Measurements from ENCODE around the gene BRD4. TPM values are rescaled to one million over a fixed set of nuclear protein-coding genes. Genes with fewer than 3 reads are reported as not detected.

BRD4 gene
- total RNA-seq, 4 donors from 2014 or later: 34.1 to 48.1 (median 37.5) TPM

GRCh38 chr19:15379083-15379998 lies 47.0 kb upstream of the BRD4 start, which contains the start of gene AKAP8:
AKAP8 (minus strand) TSS chr19:15379787; CDS start chr19:15379731, 56 bp downstream.
- Histone ChIP-seq H3K27me3 (no peaks in the 10 kb centered on the region), H3K9me3 (no peaks in the 10 kb centered on the region), H3K36me3 (peaks cover 0 to 13% (median 11%) of the 10 kb centered on the region in 4 donors), H3K4me3 (peak within 1 kb of the TSS; percentile 74 to 99 (median 90)), H3K4me1 (peaks cover 44 to 52% (median 50%) of the 10 kb centered on the region in 4 donors), H3K27ac (replicated peaks in 1 of 4) (peak within 1 kb of the TSS; percentile 92 to 99 (median 98))
- intact Hi-C loops (cut with DNase I): loop anchor here (2.0 kb wide), 1 partner anchor 115 kb away; no protein-coding TSS in a partner anchor
- under 1% methylated on average over 40 of the region's 111 CpGs for WGBS
- TF ChIP-seq POLR2A (IDR thresholded peaks at IDR 0.05; ENCODE audit: low read depth): peak; percentile 55
- TF ChIP-seq POLR2AphosphoS5 (IDR thresholded peaks at IDR 0.05): peak; percentile 86 to 95
- TF ChIP-seq EP300 (IDR thresholded peaks at IDR 0.05): no peak
- TF ChIP-seq CTCF (IDR thresholded peaks at IDR 0.05): no peak
- peak; percentile 100 for DNase-seq (ENCODE audit: extremely low spot score)

GRCh38 chr19:15378534-15379082 lies 46.3 kb upstream of the BRD4 start:
- H3K27ac ChIP-seq (replicated peaks in 1 of 4): peak overlapping the region; percentile 92 to 99 (median 98)
- intact Hi-C loops (cut with DNase I): loop anchor here (2.0 kb wide), 1 partner anchor 114 kb away; no protein-coding TSS in a partner anchor
- peaks cover 52 to 59% (median 58%) of the 10 kb centered on the region in 4 donors for H3K4me1 ChIP-seq
- TF ChIP-seq POLR2AphosphoS5 (IDR thresholded peaks at IDR 0.05): no peak
- 1% methylated on average over 16 of the region's 22 CpGs for WGBS
- H3K27me3 ChIP-seq: no peaks in the 10 kb centered on the region
- peak overlapping the region; percentile 74 to 99 (median 90) for H3K4me3 ChIP-seq
- H3K9me3 ChIP-seq: no peaks in the 10 kb centered on the region
- DNase-seq (ENCODE audit: extremely low spot score): no peak
- peaks cover 4 to 20% (median 17%) of the 10 kb centered on the region in 4 donors for H3K36me3 ChIP-seq

GRCh38 chr19:15374796-15375440 lies 42.6 kb upstream of the BRD4 start:
- 61% methylated on average over 22 of the region's 24 CpGs for WGBS
- Histone ChIP-seq H3K4me1 (peaks cover 52 to 58% (median 55%) of the 10 kb centered on the region in 4 donors), H3K9me3 (no peaks in the 10 kb centered on the region), H3K27me3 (no peaks in the 10 kb centered on the region), H3K36me3 (peaks cover 33 to 47% (median 42%) of the 10 kb centered on the region in 4 donors), H3K27ac (replicated peaks in 1 of 4) (peak overlapping the region; percentile 22 to 74 (median 52)), H3K4me3 (peak overlapping the region in 3 of 4 donors; percentile 7 to 18 (median 15))
- TF ChIP-seq CTCF (IDR thresholded peaks at IDR 0.05) (no peak), POLR2AphosphoS5 (IDR thresholded peaks at IDR 0.05) (peak; percentile 49 to 61)
- intact Hi-C loops (cut with DNase I): no loop called here
- DNase-seq (ENCODE audit: extremely low spot score): no peak

GRCh38 chr19:15374105-15374651 lies 41.8 kb upstream of the BRD4 start:
- TF ChIP-seq EP300 (IDR thresholded peaks at IDR 0.05): no peak
- TF ChIP-seq CTCF (IDR thresholded peaks at IDR 0.05): no peak
- no peak for TF ChIP-seq POLR2AphosphoS5 (IDR thresholded peaks at IDR 0.05)
- TF ChIP-seq POLR2A (IDR thresholded peaks at IDR 0.05; ENCODE audit: low read depth): no peak
- DNase-seq (ENCODE audit: extremely low spot score): no peak
- Histone ChIP-seq H3K27me3 (no peaks in the 10 kb centered on the region), H3K9me3 (no peaks in the 10 kb centered on the region), H3K4me3 (peak overlapping the region in 1 of 4 donors; percentile 15), H3K36me3 (peaks cover 40 to 54% (median 49%) of the 10 kb centered on the region in 4 donors), H3K27ac (replicated peaks in 1 of 4) (peak overlapping the region in 3 of 4 donors; percentile 47 to 74 (median 58)), H3K4me1 (peaks cover 52 to 58% (median 55%) of the 10 kb centered on the region in 4 donors)
- 69% methylated on average over 13 of the region's 21 CpGs for WGBS
- intact Hi-C loops (cut with DNase I): no loop called here

Measured in esophagus muscularis mucosa (tissue), 4 donors.